CD4-positive, alpha-beta T cell treated with Interferon alpha-2 for 1 hour (primary cell): ENCODE results near the gene AMER2.
"Not testable (repeated sequence)": the region's sequence is repeated elsewhere in the genome, so short reads cannot be mapped to it uniquely, and the experiment has no call there.

Source experiments
- DNase-seq, 2 donors: peaks; one replicate each; pipeline ENCODE4 v3.0.0-alpha.2; 2020 to 2022

Gene AMER2

GRCh38 chr13:25180775-25181537 is 8.9 kb upstream of the AMER2 start:
- no peak for DNase-seq

GRCh38 chr13:25179832-25180774 is 8.0 kb upstream of the AMER2 start:
- DNase-seq, result no peak

- no peak for DNase-seq
These were observed 6.9 kb upstream of the AMER2 start for GRCh38 chr13:25179011-25179410.

GRCh38 chr13:25178070-25178469 is 6.0 kb upstream of the AMER2 start:
- DNase-seq, result no peak

GRCh38 chr13:25177636-25178035 is 5.5 kb upstream of the AMER2 start:
- DNase-seq, result no peak

- no peak for DNase-seq
These were observed 4.9 kb upstream of the AMER2 start for GRCh38 chr13:25177012-25177411.

GRCh38 chr13:25175431-25175830 is 3.3 kb upstream of the AMER2 start:
- no peak for DNase-seq

GRCh38 chr13:25175026-25175425 is 2.9 kb upstream of the AMER2 start:
- DNase-seq, result no peak

GRCh38 chr13:25174304-25174703 is 2.2 kb upstream of the AMER2 start:
- DNase-seq, result no peak

- no peak for DNase-seq
These were observed 179 bp upstream of the AMER2 start for GRCh38 chr13:25172303-25172630.

GRCh38 chr13:25171170-25171516 is 945 bp downstream of the AMER2 start:
- DNase-seq, result no peak

- no peak for DNase-seq
These were observed 1.5 kb downstream of the AMER2 start for GRCh38 chr13:25170554-25171111.

GRCh38 chr13:25169951-25170553 is 2.0 kb downstream of the AMER2 start:
- DNase-seq, result no peak

- DNase-seq, result no peak
These were observed 2.7 kb downstream of the AMER2 start for GRCh38 chr13:25169356-25169755.

- DNase-seq, result no peak
These were observed 3.3 kb downstream of the AMER2 start for GRCh38 chr13:25168790-25169189.

GRCh38 chr13:25167382-25168174 is 4.5 kb downstream of the AMER2 start:
- no peak for DNase-seq

GRCh38 chr13:25166306-25166705 is 5.8 kb downstream of the AMER2 start:
- DNase-seq, result no peak

- no peak for DNase-seq
These were observed 6.4 kb downstream of the AMER2 start for GRCh38 chr13:25165663-25166062.

GRCh38 chr13:25165163-25165562 is 6.9 kb downstream of the AMER2 start:
- DNase-seq, result not testable (repeated sequence)

GRCh38 chr13:25157681-25158080 is 14.4 kb downstream of the AMER2 start:
- no peak for DNase-seq

- no peak for DNase-seq
These were observed 18.4 kb downstream of the AMER2 start for GRCh38 chr13:25153736-25154135.

GRCh38 chr13:25151626-25152195 is 20.4 kb downstream of the AMER2 start:
- DNase-seq, result no peak
